HG02840 (cell line): ENCODE measurements around the gene NCKAP1.
"Not testable (repeated sequence)": the region's sequence is repeated elsewhere in the genome, so short reads cannot be mapped to it uniquely, and the experiment has no call there.

ENCODE experiments used
- ATAC-seq: cut with Tn5 transposase; IDR thresholded peaks from one replicate; pipeline ENCODE4 v1.9.1; 2021; ENCODE audit warnings: mild to moderate bottlenecking, moderate library complexity, moderate number of reproducible peaks; ENCODE audit not compliant: unreplicated experiment, low FRiP score

NCKAP1 gene

DNA sequence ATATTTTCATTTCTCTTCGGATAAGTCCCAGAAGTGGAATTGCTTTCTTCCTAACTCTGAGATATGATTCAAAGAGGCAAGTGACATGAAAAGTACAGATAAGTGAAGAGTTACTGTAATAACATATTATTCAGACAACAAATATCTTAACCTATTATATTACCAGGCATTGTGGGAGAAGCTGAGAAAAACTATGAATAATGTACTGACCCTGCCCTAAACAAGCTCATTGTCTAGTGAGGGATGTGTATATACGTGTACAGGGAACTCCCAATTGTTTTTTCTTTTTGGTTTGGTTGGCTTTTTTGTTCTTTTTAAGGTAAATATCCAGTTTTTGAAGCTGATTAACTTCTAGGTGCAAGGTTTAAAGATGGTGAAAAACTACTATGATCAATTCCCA lies 26.5 kb downstream of the NCKAP1 start:
- ATAC-seq, result no peak

GRCh38 chr2:183010112-183010511 lies 28.1 kb downstream of the NCKAP1 start:
- no peak for ATAC-seq

DNA sequence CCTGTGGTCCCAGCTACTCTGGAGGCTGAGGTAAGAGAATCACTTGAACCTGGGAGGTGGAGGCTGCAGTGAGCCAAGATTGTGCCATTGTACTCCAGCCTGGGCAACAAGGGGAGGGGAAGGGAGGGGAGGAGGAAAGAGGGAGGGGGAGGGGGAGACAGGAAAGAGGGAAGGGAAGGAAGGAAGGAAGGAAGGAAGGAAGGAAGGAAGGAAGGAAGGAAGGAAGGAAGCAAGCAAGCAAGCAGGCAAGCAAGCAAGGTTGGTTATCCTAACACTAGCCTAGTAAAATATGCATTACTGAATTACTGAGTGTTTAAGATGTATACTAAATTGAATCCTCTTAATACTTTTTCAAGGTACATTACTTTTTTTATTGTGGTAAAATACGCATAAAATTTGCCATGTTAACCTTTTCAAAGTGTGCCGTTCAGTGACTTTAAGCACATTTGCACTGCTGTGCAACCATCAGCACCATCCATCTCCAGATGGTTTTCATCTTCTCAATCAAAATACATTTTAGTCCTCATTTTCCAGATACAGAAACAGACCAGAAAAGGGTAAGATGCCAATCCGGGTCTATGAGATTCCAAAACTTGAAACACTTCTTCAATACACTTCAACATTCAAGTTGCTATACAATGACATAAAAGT lies 28.9 kb downstream of the NCKAP1 start:
- ATAC-seq, result no peak

DNA sequence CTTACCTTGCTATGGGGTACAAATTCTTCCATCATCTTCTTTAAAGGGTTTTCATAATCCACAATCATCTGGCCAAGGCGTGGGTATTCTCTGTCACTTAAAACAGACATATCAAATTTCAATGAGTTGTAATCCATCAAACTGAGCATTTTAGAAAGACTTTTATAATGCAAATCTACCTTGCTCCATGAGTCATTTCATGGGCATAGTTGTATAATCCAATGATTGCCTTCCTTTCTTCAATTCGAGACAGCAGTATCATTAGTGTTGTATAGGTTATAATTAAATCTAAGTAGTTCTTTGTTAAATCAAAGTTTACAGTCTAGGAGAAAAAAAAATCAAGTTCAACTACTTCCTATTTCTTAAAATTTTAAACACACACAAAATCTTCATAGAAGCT lies 36.3 kb downstream of the NCKAP1 start:
- ATAC-seq, result no peak

DNA sequence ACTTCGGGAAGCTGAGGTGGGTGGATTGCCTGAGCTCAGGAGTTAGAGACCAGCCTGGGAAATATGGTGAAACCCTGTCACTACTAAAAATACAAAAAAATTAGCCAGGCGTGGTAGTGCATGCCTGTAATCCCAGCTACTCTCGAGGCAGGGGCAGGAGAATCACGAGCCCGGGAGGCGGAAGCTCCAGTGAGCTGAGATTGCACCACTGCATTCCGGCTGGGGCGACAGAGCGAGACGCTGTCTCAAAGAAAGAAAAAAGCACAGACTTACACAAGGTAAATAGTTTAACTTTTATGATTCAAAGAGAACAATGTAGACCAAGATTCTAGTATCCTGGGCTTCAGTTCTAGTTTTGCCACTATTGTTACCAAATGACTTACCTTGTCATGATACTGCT lies 37.4 kb downstream of the NCKAP1 start:
- ATAC-seq, result no peak

DNA sequence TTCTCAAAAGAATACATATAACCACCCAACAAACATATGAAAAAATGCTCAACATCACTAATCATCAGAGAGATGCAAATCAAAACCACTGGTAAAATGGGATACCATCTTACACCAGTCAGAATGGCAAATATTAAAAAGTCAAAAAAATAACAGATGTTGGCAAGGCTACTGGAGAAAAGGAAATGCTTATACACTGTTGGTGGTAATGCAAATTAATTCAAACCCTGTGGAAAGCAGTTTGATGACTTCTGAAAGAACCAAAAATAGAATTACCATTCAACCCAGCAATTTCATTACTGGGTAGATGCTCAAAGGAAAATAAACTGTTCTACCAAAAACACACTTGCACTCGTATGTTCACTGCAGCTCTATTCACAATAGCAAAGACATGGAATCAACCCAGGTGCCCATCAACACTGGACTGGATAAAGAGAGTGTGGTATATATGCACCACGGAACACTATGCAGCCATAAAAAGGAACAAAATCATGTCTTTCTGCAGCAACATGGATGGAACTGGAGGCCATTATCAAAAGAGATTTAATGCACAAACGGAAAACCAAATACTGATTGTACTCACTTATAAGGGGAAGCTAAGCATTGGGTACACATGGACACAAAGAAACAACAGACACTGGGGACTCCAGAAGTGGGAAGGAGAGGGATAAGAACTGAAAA lies 38.8 kb downstream of the NCKAP1 start:
- ATAC-seq, result no peak

DNA sequence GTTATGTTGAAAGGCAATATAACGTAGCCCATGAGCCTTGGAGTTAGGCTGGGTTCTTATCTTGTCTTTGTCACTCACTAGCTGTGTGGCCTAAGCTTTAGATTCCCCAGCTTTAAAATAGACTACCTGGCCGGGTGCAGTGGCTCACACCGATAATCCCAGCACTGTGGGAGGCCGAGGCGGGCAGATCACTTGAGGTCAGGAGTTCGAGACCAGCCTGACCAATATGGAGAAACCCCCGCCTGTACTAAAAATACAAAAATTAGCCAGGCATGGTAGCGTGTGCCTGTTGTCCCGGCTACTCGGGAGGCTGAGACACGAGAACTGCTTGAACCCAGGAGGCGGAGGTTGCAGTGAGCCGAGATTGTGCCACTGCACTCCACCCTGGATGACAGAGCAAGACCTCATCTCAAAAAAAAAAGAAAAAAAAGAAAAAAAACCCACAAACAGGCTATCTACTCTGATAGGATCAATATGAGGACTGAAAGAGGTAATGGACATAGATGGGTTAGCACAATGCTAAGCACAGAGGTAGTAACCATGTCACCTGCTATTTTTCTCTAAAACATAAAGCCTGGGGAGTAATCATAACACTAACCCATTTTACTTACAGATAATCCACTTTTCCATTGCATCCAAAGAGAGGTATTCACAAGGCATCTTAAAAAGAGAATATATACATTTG lies 43.9 kb downstream of the NCKAP1 start:
- ATAC-seq, result no peak

- no peak for ATAC-seq
Measured at GRCh38 chr2:182982941-182983340, 55.3 kb downstream of the NCKAP1 start.

- not testable (repeated sequence) for ATAC-seq
Measured at GRCh38 chr2:182981475-182981874, 56.8 kb downstream of the NCKAP1 start.

DNA sequence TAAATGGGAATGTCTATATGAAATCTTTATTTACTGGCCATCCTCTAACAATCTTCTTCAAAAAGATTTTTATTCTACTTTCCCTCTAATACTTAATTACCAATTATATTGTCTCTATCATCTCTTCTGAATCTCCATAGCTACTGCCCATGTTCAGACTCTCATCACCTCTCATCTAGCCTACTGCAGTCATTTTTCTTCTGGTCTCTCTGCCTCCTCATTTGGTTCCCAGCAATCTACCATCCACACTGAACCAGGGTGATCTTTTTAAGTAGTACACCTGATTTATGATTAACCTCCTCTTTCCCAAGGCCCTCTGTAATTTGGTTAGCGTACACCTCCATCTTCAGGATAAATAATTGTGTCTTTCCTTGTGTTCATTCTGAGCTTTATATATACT lies 57.6 kb downstream of the NCKAP1 start:
- ATAC-seq, result no peak

GRCh38 chr2:182980115-182980514 lies 58.1 kb downstream of the NCKAP1 start:
- no peak for ATAC-seq

DNA sequence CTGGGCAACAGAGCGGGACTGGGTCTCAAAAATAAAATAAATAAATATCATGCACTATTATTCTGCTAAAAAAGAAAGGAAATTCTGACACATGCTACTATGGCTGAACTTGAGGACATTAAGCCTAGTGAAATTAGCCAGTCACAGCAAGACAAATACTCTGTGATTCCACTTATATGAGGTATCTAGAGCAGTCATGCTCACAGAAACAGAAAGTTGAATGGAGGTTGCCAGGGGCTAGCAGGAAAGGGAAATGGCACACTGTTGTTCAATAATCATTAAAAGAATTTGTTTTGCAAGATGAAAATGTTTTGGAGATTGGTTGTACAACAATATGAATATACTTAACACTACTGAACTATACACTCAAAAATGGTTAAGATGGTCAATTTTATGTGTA lies 60.8 kb downstream of the NCKAP1 start:
- no peak for ATAC-seq

DNA sequence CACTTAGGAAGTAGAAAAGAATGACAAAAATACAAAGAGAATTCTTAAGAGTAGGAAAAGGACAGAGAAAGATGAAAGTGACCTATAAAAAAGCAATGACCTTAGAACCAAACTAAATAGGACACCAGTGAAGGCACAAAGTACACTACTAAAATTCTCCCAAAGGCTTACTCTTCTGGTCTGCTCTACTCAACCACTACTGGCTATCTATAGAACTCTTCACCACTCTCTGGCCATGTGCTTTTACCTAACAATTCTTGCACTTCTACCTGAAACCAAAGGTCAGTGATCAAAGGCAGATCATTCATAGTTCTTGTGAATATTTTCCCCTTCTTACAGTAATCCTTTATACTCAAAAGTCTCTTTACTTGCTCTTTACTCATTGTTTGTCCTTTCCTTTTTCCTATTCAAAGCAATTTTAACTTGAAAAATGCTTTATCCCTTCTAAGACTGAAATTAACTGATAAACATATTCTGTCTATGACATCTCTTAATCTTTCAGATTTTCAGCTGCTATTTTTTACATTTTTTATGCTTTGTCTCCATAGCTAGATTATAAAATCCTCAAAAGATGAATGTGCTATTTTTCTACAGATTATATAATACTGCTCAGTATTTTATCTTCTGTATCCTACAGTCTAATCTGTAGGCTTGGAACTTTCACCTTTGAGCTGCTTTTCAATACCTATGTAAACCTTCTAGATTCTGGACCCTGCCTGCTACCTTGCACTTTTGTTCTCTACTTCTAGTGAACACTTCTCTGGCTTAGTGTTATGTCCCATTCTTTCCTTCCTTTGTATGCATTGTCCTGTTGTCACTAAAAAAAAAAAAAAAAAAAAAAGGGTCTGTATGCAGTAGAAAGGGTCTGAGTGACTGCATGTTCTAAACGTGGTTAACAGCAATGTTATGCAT lies 64.6 kb downstream of the NCKAP1 start:
- ATAC-seq, result no peak

- ATAC-seq, result no peak
Measured at GRCh38 chr2:182972548-182972942, 65.7 kb downstream of the NCKAP1 start.

GRCh38 chr2:182971820-182972547 lies 66.3 kb downstream of the NCKAP1 start:
- ATAC-seq, result no peak

DNA sequence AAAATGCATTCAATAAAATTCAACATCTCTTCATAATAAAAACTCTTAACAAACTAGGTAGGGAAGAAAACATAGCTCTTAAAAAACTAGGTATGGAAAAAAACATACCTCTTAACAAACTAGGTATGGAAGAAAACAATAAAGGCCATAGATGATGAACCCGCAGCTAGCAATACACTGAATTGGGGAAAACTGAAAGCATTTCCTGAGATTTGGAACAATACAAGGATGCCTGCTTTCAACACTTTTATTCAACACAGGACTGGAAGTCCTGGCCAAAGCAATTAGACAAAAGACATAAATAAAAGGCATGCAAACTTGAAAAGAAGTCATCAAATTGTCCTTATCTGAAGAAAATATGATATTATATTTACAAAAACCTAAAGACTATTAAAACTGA lies 67.8 kb downstream of the NCKAP1 start:
- ATAC-seq, result no peak

DNA sequence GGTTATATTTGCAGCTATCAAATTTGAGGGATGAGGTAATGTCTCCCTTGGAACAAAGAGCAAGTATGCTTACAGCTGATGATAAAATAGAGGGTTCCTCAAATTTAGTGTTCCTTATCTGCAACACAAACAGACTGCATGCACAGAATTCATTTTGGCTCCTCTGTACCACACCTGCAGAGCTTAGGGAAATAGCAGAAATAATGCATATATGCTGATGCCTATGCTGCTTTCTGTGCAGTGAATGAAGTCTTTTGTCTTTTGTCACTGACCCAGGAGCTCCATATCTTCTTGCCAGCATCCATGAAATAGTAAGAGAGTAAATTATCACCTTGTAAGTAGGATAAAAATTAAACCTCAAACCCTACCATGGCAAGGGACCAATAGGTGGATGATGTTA lies 69.8 kb downstream of the NCKAP1 start:
- ATAC-seq, result no peak

GRCh38 chr2:182966356-182966755 lies 71.9 kb downstream of the NCKAP1 start:
- not testable (repeated sequence) for ATAC-seq

- no peak for ATAC-seq
Measured at GRCh38 chr2:182962641-182963040, 75.6 kb downstream of the NCKAP1 start.

GRCh38 chr2:182960869-182961268 lies 77.4 kb downstream of the NCKAP1 start:
- ATAC-seq, result not testable (repeated sequence)
